CD14-positive monocyte (primary cell): ENCODE data around the gene EGFL6. TPM values are rescaled to one million over a fixed set of nuclear protein-coding genes. Genes with fewer than 3 reads are reported as not detected.

Experiments
- DNase-seq, 3 donors: peaks; one replicate each; pipeline ENCODE4 v3.0.0-alpha.2; 2011 to 2022
- H2AFZ ChIP-seq: 2 replicates; pipeline ENCODE4 v1.6.0; 2012; ENCODE audit warnings: mild to moderate bottlenecking, low read depth, low read length, inconsistent platforms; ENCODE audit not compliant: insufficient read depth, poor library complexity, severe bottlenecking
- H3K27ac ChIP-seq, 2 donors: 1 replicate in 1 of 2; 2 replicates in 1 of 2; pipeline ENCODE4 v1.5.1; 2012 to 2013; ENCODE audit warnings: low read length in 2 of 2, control low read depth in 1 of 2, inconsistent platforms in 1 of 2, low read depth in 1 of 2, mild to moderate bottlenecking in 1 of 2
- H3K27me3 ChIP-seq, 2 donors: one replicate each; pipeline versions ENCODE4 v1.6.0 to v1.6.1; 2011 to 2013; ENCODE audit warnings: low read length in 2 of 2; ENCODE audit not compliant: control insufficient read depth in 2 of 2, insufficient read depth in 2 of 2
- H3K36me3 ChIP-seq, 2 donors: replicated peaks in 1 of 2; 1 replicate in 1 of 2; 2 replicates in 1 of 2; pipeline versions ENCODE4 v1.5.1 to v1.6.1; 2012 to 2013; ENCODE audit warnings: low read length in 2 of 2, control low read depth in 1 of 2, inconsistent platforms in 1 of 2, mild to moderate bottlenecking in 1 of 2; ENCODE audit not compliant: insufficient read depth in 2 of 2, control insufficient read depth in 1 of 2
- H3K4me1 ChIP-seq, 2 donors: 1 replicate in 1 of 2; 2 replicates in 1 of 2; pipeline versions ENCODE4 v1.5.1 to v1.6.1; 2012 to 2013; ENCODE audit warnings: low read length in 2 of 2, control low read depth in 1 of 2, inconsistent platforms in 1 of 2, mild to moderate bottlenecking in 1 of 2, moderate library complexity in 1 of 2; ENCODE audit not compliant: insufficient read depth in 2 of 2, control insufficient read depth in 1 of 2
- H3K4me2 ChIP-seq: replicated peaks from 2 replicates; pipeline ENCODE3; 2012; ENCODE audit warnings: low read length, moderate library complexity, mild to moderate bottlenecking; ENCODE audit not compliant: poor library complexity, severe bottlenecking; ENCODE audit errors: extremely low read depth
- H3K4me3 ChIP-seq, 3 experiments: fragments of 200-600 bp in 1 of 3; sonication (generic) in 1 of 3; replicated peaks in 1 of 3; 1 replicate in 2 of 3; 2 replicates in 1 of 3; pipeline ENCODE4 v1.5.1; 2011 to 2013; ENCODE audit warnings: low read length in 3 of 3, mild to moderate bottlenecking in 3 of 3, control low read depth in 2 of 3, low read depth in 2 of 3, inconsistent platforms in 1 of 3, moderate library complexity in 1 of 3
- H3K79me2 ChIP-seq: 2 replicates; pipeline ENCODE4 v1.6.0; 2012; ENCODE audit warnings: mild to moderate bottlenecking, control low read depth, inconsistent platforms, low read length, moderate library complexity; ENCODE audit not compliant: insufficient read depth
- H3K9ac ChIP-seq: 2 replicates; pipeline ENCODE4 v1.6.0; 2017; ENCODE audit warnings: low read length, mild to moderate bottlenecking; ENCODE audit not compliant: insufficient read depth, poor library complexity, severe bottlenecking
- H3K9me3 ChIP-seq, 2 donors: replicated peaks in 1 of 2; 1 replicate in 1 of 2; 2 replicates in 1 of 2; pipeline versions ENCODE4 v1.5.1 to v1.6.1; 2012 to 2013; ENCODE audit warnings: low read length in 2 of 2, control low read depth in 1 of 2; ENCODE audit not compliant: control insufficient read depth in 1 of 2, insufficient read depth in 1 of 2
- H4K20me1 ChIP-seq: 2 replicates; pipeline ENCODE4 v1.6.0; 2012; ENCODE audit warnings: mild to moderate bottlenecking, low read length, control low read depth, moderate library complexity; ENCODE audit not compliant: insufficient read depth
- H3K27ac Mint-ChIP-seq, 7 donors: one replicate each; pipeline ENCODE4 v1.8.0; 2020; ENCODE audit warnings: mild to moderate bottlenecking in 7 of 7, mixed read lengths in 7 of 7, moderate library complexity in 6 of 7, inconsistent platforms in 2 of 7
- H3K27me3 Mint-ChIP-seq, 3 donors: one replicate each; pipeline ENCODE4 v1.8.0; 2021 to 2022; ENCODE audit warnings: low read depth in 3 of 3, mild to moderate bottlenecking in 3 of 3, mixed read lengths in 3 of 3, moderate library complexity in 3 of 3, inconsistent platforms in 1 of 3
- H3K36me3 Mint-ChIP-seq, 2 donors: one replicate each; pipeline ENCODE4 v1.8.0; 2020; ENCODE audit warnings: mixed read lengths in 2 of 2, inconsistent platforms in 1 of 2, mild to moderate bottlenecking in 1 of 2
- H3K4me1 Mint-ChIP-seq: one replicate; pipeline ENCODE4 v1.8.0; 2020; ENCODE audit warnings: mild to moderate bottlenecking, mixed read lengths
- H3K4me3 Mint-ChIP-seq, 2 donors: one replicate each; pipeline ENCODE4 v1.8.0; 2020; ENCODE audit warnings: mild to moderate bottlenecking in 2 of 2, mixed read lengths in 2 of 2, moderate library complexity in 1 of 2
- H3K9me3 Mint-ChIP-seq, 7 donors: one replicate each; pipeline ENCODE4 v1.8.0; 2020 to 2022; ENCODE audit warnings: mixed read lengths in 7 of 7, mild to moderate bottlenecking in 6 of 7, moderate library complexity in 6 of 7, inconsistent platforms in 2 of 7
- CTCF ChIP-seq: fragments of 200-600 bp; IDR thresholded peaks from one replicate; pipeline ENCODE4 v1.8.0; 2022; ENCODE audit warnings: antibody characterized with exemption, mild to moderate bottlenecking
- WGBS: methylation state at CpG from one replicate; pipeline ENCODE4 v1.1.5; 2013; ENCODE audit warnings: missing lambda C conversion rate; ENCODE audit not compliant: insufficient coverage; 5-methylcytosine and 5-hydroxymethylcytosine counted together
- intact Hi-C, 2 donors: fragments of 100-400 bp; cut with micrococcal nuclease; formaldehyde crosslinking; loops; one replicate each; pipeline versions ENCODE4 v1.15.0 to v1.15.1; 2023
- polyA plus RNA-seq, 3 donors: library from polyadenylated mRNA; depleted of rRNA in 1 of 3; unstranded in 2 of 3; stranded (reverse) in 1 of 3; fragments of 300-500 nt in 2 of 3; fragments of >200 nt in 1 of 3; fragmentation: Illumina TruSeq in 2 of 3; gene quantifications; 1 replicate in 2 of 3; 2 replicates in 1 of 3; pipeline ENCODE4 v1.2.3, GENCODE V29; 2012 to 2021

EGFL6 gene
- polyA plus RNA-seq, 3 donors = not detected

DNA sequence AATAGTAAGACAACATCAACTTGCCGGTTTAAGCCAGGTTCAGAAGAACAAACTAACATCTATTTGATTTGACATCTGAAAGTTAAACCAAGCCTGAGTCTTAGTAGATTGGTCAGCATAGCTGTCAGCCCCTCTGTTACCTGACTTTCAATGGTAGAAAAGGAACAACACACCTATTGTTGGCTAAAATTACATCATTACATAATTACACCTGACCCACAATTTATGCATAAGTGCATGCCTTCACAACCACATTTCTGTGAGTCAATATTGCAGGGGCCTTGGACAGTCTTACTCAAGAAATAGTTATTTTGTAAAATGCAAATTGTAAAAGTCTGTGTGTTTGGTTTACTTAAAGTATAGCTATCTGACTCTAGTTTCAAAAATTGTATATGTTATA lies 36.2 kb downstream of the EGFL6 start:
- no peak for TF ChIP-seq CTCF
- Mint-ChIP-seq H3K9me3 (no peaks in the 10 kb centered on the region), H3K36me3 (no peaks in the 10 kb centered on the region), H3K4me1 (no peaks in the 10 kb centered on the region), H3K4me3 (no peak overlapping the region), H3K27me3 (peaks cover 0 to 12% (median under 1%) of the 10 kb centered on the region in 3 donors), H3K27ac (no peak overlapping the region)
- Histone ChIP-seq H3K36me3 (no peaks in the 10 kb centered on the region), H3K4me1 (no peaks in the 10 kb centered on the region), H3K9me3 (no peaks in the 10 kb centered on the region), H3K4me3 (no peak overlapping the region), H3K9ac (no peak overlapping the region), H4K20me1 (no peaks in the 10 kb centered on the region), H2AFZ (no peak overlapping the region), H3K4me2 (no peak overlapping the region), H3K27me3 (peaks cover 0 to 9% of the 10 kb centered on the region in 2 donors), H3K27ac (no peak overlapping the region), H3K79me2 (no peaks in the 10 kb centered on the region)
- intact Hi-C loops = no loop called here
- WGBS = no CpG with 5 or more reads among the region's 1 CpG
- DNase-seq = no peak

GRCh38 chrX:13607331-13607995 lies 38.1 kb downstream of the EGFL6 start:
- H3K9me3 ChIP-seq = no peaks in the 10 kb centered on the region
- H3K79me2 ChIP-seq = no peaks in the 10 kb centered on the region
- Mint-ChIP-seq H3K9me3 (no peaks in the 10 kb centered on the region), H3K4me3 (no peak overlapping the region), H3K27me3 (peaks cover 0 to 9% (median 2%) of the 10 kb centered on the region in 3 donors), H3K36me3 (no peaks in the 10 kb centered on the region), H3K27ac (no peak overlapping the region), H3K4me1 (no peaks in the 10 kb centered on the region)
- no peak overlapping the region for H3K4me2 ChIP-seq
- no peaks in the 10 kb centered on the region for H3K4me1 ChIP-seq
- H3K27me3 ChIP-seq = peaks cover 0 to 9% of the 10 kb centered on the region in 2 donors
- intact Hi-C loops = no loop called here
- H2AFZ ChIP-seq = no peak overlapping the region
- H3K36me3 ChIP-seq = no peaks in the 10 kb centered on the region
- no peak overlapping the region for H3K4me3 ChIP-seq
- no peak overlapping the region for H3K9ac ChIP-seq
- no peak for TF ChIP-seq CTCF
- H3K27ac ChIP-seq = no peak overlapping the region
- no peaks in the 10 kb centered on the region for H4K20me1 ChIP-seq
- 100% methylated on average over 2 of the region's 6 CpGs for WGBS
- no peak for DNase-seq
